Naive B cell (primary cell): ENCODE results near the gene ERRFI1. TPM values are rescaled to one million over a fixed set of nuclear protein-coding genes. Genes with fewer than 3 reads are reported as not detected.
A peak's percentile ranks its signal among the peaks of the same experiment; 100 is the strongest.

Experiments used
- ATAC-seq, 2 donors: fragments of 150-1000 bp; cut with Tn5 transposase; 2 replicates each; pipeline ENCODE4 v1.10.0; 2021; ENCODE audit warnings: low read depth in 2 of 2, mild to moderate bottlenecking in 2 of 2, moderate library complexity in 2 of 2
- DNase-seq: peaks from one replicate; pipeline ENCODE4 v3.0.0; 2022
- H3K27ac Mint-ChIP-seq, 6 donors: one replicate each; pipeline ENCODE4 v1.8.0; 2020 to 2022; ENCODE audit warnings: mild to moderate bottlenecking in 6 of 6, mixed read lengths in 6 of 6, moderate library complexity in 5 of 6, inconsistent platforms in 2 of 6
- H3K27me3 Mint-ChIP-seq, 3 donors: one replicate each; pipeline ENCODE4 v1.8.0; 2021 to 2022; ENCODE audit warnings: mixed read lengths in 3 of 3, mild to moderate bottlenecking in 1 of 3
- H3K36me3 Mint-ChIP-seq, 2 donors: one replicate each; pipeline ENCODE4 v1.8.0; 2020 to 2022; ENCODE audit warnings: mixed read lengths in 2 of 2, inconsistent platforms in 1 of 2, mild to moderate bottlenecking in 1 of 2
- H3K4me1 Mint-ChIP-seq, 3 donors: one replicate each; pipeline ENCODE4 v1.8.0; 2020 to 2022; ENCODE audit warnings: mixed read lengths in 3 of 3, inconsistent platforms in 1 of 3, mild to moderate bottlenecking in 1 of 3, moderate library complexity in 1 of 3
- H3K4me3 Mint-ChIP-seq, 8 donors: one replicate each; pipeline ENCODE4 v1.8.0; 2020 to 2022; ENCODE audit warnings: mild to moderate bottlenecking in 8 of 8, mixed read lengths in 8 of 8, moderate library complexity in 8 of 8, inconsistent platforms in 2 of 8
- H3K9me3 Mint-ChIP-seq, 7 donors: one replicate each; pipeline ENCODE4 v1.8.0; 2020 to 2022; ENCODE audit warnings: mixed read lengths in 7 of 7, mild to moderate bottlenecking in 5 of 7, inconsistent platforms in 2 of 7, moderate library complexity in 1 of 7
- polyA plus RNA-seq, 6 donors: library from polyadenylated mRNA; unstranded; fragments of 300-500 nt; fragmentation: Illumina TruSeq; gene quantifications; one replicate each; pipeline ENCODE4 v1.2.3, GENCODE V29; 2021; ENCODE audit warnings: low read depth in 6 of 6

ERRFI1 gene
- polyA plus RNA-seq, 6 donors from 2014 or later, result 0.08 to 1.6 (median 0.77) TPM; not detected in 1

DNA sequence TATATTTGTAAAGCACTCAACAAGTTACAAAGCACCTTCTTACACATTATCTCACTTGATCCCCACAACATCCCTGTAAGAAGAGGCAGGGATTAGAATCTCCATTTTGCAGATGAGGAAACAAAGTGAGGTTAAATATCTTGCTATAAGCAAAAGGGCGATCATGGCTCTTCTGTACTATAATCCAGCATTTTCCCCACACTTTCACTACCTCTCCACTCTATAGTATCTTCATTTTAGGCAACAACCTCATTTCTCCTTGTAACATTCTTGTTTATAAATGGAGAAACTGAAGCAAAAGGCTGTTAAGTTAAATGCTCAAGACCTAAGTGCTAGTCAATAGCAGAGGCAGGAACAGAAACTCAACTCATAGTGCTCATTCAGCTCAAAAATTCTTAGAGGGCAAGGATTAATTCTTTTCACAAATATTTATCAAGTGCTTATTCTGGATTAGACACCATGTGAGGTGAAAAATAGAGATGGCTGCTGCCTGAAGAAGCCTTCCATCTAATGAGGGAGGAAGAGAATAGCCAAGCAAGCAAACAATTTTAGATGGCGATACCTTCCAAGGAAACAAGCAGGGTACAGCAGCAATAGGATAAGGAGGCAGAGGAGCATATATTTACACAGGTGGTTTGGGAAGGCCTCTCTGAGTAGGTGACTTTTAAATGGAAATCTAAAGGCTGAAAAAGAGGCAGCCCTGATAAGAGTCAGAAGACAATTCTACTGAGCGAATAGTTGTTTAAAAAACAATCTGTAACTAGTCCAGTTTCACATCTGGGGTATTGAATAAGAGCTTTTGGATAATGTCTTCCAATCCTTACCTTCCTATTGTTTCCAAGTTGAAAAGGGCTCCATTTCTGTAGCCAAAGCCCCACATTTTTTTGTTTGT lies 3.5 kb downstream of the ERRFI1 start:
- no peak for DNase-seq
- H3K4me3 Mint-ChIP-seq, result peak overlapping the region in 2 of 8 donors; percentile 35 to 48
- peaks cover 11 to 22% (median 15%) of the 10 kb centered on the region in 3 donors for H3K4me1 Mint-ChIP-seq
- H3K27ac Mint-ChIP-seq, result peak overlapping the region in 1 of 6 donors; percentile 72
- H3K9me3 Mint-ChIP-seq, result no peaks in the 10 kb centered on the region
- peaks cover 0 to 7% of the 10 kb centered on the region in 2 donors for H3K36me3 Mint-ChIP-seq
- ATAC-seq, result no peak
- H3K27me3 Mint-ChIP-seq, result peaks cover 36 to 58% (median 36%) of the 10 kb centered on the region in 3 donors

- H3K4me3 Mint-ChIP-seq, result no peak overlapping the region
- peaks cover 8 to 15% (median 12%) of the 10 kb centered on the region in 3 donors for H3K4me1 Mint-ChIP-seq
- H3K36me3 Mint-ChIP-seq, result peaks cover 0 to 7% of the 10 kb centered on the region in 2 donors
- ATAC-seq (no peak), DNase-seq (no peak)
- peak overlapping the region in 1 of 6 donors; percentile 16 for H3K27ac Mint-ChIP-seq
- peaks cover 34 to 53% (median 34%) of the 10 kb centered on the region in 3 donors for H3K27me3 Mint-ChIP-seq
- no peaks in the 10 kb centered on the region for H3K9me3 Mint-ChIP-seq
Measured at GRCh38 chr1:8021676-8022266, 4.3 kb downstream of the ERRFI1 start.

- peaks cover under 1 to 7% (median 5%) of the 10 kb centered on the region in 3 donors for H3K4me1 Mint-ChIP-seq
- no peak overlapping the region for H3K27ac Mint-ChIP-seq
- no peaks in the 10 kb centered on the region for H3K9me3 Mint-ChIP-seq
- H3K4me3 Mint-ChIP-seq, result no peak overlapping the region
- ATAC-seq (peak; percentile 35), DNase-seq (no peak)
- H3K36me3 Mint-ChIP-seq, result peaks cover 0 to 2% of the 10 kb centered on the region in 2 donors
- peaks cover 34 to 57% (median 41%) of the 10 kb centered on the region in 3 donors for H3K27me3 Mint-ChIP-seq
Measured at GRCh38 chr1:8020032-8020431, 6.1 kb downstream of the ERRFI1 start.

- H3K27me3 Mint-ChIP-seq, result peaks cover 33 to 56% (median 39%) of the 10 kb centered on the region in 3 donors
Measured at GRCh38 chr1:8019229-8019620, 6.9 kb downstream of the ERRFI1 start.

DNA sequence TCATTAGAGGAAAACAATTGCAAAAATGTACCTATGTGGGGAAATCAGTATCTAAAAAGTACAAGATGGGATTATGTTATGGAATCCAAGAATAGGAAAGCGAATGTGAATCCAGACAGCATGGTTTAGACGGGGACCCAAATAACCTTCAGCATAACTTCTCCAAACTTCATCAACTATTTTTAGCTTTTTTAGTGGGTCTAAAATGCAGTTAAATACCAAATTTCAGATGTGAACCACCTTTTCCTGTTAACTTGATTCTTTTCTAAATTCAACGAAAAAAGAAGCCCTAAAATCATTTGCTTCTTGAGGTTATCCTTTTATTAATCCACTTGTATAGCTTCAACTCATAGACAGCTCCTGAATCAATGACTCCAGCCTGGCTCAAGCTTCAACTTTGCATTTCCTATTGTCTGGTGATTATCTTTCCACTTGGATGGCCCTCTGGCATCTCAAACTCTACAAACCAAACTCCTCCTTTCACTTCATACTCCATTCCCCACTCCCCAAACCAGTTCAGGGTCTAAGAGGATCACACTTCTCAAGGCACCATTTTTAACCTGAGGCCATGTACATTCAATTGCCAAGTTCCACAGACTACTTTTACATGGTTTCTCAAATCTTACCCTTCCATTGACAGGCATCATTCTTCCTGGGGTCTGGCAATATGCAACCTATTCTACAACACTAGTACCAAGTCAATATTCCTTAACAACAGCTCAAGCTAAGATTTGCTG lies 7.4 kb downstream of the ERRFI1 start:
- Mint-ChIP-seq H3K9me3 (no peaks in the 10 kb centered on the region), H3K4me1 (peaks cover 0 to 6% (median 6%) of the 10 kb centered on the region in 3 donors), H3K27ac (no peak overlapping the region), H3K27me3 (peaks cover 30 to 50% (median 39%) of the 10 kb centered on the region in 3 donors), H3K36me3 (no peaks in the 10 kb centered on the region), H3K4me3 (no peak overlapping the region)
- ATAC-seq (no peak), DNase-seq (no peak)

More at GRCh38 chr1:8019229-8019620, 6.9 kb downstream of the ERRFI1 start:
- ATAC-seq, result no peak
- Mint-ChIP-seq H3K4me3 (no peak overlapping the region), H3K9me3 (no peaks in the 10 kb centered on the region), H3K36me3 (no peaks in the 10 kb centered on the region), H3K27ac (peak overlapping the region in 2 of 6 donors; percentile 3 to 46), H3K4me1 (peaks cover 0 to 6% (median 6%) of the 10 kb centered on the region in 3 donors)
- no peak for DNase-seq

DNA sequence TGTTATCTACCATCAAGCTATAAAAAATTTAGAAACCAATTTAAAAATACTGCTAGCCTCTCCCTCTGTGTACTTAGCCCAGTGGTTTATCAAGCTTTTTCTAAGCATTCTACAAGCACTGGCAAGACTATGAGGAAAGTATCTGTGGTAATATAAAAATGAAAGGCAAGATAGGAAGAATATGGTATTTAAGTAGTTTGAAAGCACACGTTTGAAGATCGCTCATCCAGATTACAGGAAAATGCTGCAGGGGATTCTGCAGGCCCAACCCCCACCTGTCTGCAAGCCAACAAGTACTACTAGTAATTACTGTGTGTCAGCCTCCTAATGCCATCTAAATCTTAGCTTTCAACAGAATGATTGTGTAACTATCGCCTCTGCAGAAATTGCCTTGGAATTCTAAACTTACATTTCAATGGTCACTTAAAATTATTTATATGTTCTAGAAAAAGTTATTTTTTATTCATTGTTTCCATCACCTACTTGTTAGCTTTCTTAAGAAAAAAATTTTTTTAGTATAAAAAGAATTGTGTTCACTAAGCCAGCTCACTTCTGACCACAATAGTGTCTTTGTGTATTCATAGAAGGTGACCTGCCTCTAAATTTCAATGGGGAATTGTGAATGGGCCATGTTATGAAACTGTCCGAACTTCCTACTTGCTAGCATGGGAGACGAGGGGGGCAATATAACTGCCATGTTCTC lies 8.5 kb downstream of the ERRFI1 start:
- DNase-seq (no peak), ATAC-seq (no peak)
- H3K4me3 Mint-ChIP-seq, result no peak overlapping the region
- no peaks in the 10 kb centered on the region for H3K36me3 Mint-ChIP-seq
- H3K4me1 Mint-ChIP-seq, result peaks cover 0 to 6% (median 6%) of the 10 kb centered on the region in 3 donors
- H3K9me3 Mint-ChIP-seq, result no peaks in the 10 kb centered on the region
- peaks cover 25 to 43% (median 39%) of the 10 kb centered on the region in 3 donors for H3K27me3 Mint-ChIP-seq
- H3K27ac Mint-ChIP-seq, result no peak overlapping the region

- H3K27me3 Mint-ChIP-seq, result peaks cover 22 to 39% (median 36%) of the 10 kb centered on the region in 3 donors
- no peaks in the 10 kb centered on the region for H3K9me3 Mint-ChIP-seq
- ATAC-seq (no peak), DNase-seq (no peak)
- H3K36me3 Mint-ChIP-seq, result no peaks in the 10 kb centered on the region
- H3K4me1 Mint-ChIP-seq, result peaks cover 0 to 6% (median 6%) of the 10 kb centered on the region in 3 donors
- no peak overlapping the region for H3K27ac Mint-ChIP-seq
- no peak overlapping the region for H3K4me3 Mint-ChIP-seq
Measured at GRCh38 chr1:8016895-8017241, 9.2 kb downstream of the ERRFI1 start.

DNA sequence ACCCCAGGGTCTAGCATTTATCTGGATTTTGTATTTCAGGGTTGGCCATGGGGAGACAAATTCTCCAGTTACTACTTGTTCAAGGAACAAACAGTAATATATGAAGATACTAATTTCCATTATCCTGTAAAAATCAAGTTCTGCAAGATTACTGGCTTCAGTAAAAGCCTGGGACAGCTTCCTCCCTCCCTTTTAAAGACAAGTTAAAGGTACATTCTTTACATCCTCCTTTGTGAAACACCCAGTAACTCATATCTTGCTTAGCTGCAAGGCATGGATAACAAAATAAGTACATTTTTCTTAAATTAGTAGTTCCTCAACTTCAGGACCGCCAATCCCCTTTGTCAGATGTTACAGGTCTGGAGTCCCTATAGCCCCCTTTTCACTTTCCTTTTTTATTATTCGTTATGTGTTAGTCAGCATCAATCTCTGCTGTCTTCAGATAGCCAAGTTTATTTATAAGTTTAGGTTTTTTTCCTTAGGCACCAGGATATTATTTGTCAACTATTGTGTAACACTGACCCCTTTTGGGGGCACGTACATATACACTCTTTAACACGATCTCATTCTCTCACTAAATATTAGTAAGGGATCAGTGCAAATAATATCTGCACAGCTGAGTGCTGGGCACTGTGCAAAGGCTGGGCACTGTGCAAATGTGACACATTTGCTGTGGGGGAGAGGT lies 9.8 kb downstream of the ERRFI1 start:
- DNase-seq (no peak), ATAC-seq (no peak)
- H3K9me3 Mint-ChIP-seq, result no peaks in the 10 kb centered on the region
- no peak overlapping the region for H3K27ac Mint-ChIP-seq
- H3K27me3 Mint-ChIP-seq, result peaks cover 22 to 39% (median 32%) of the 10 kb centered on the region in 3 donors
- H3K4me1 Mint-ChIP-seq, result peaks cover 0 to 6% (median 6%) of the 10 kb centered on the region in 3 donors
- H3K4me3 Mint-ChIP-seq, result no peak overlapping the region
- H3K36me3 Mint-ChIP-seq, result no peaks in the 10 kb centered on the region

DNA sequence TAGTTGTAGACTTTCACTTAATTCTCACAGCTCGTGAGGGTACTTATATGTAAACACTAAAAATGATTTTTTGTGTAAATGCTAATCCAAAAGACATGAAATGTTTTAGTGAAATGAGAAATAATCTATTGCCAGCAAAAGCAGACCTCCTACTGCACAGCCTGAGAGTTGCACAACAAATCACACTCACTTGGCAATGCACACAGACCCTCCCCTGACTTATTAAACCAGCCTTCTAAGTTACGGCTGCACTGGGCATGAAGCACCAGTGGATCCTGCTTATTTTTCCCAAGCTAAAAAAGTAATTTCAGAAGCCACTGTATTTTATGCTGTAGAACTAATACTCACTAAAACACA lies 10.3 kb downstream of the ERRFI1 start:
- ATAC-seq (no peak), DNase-seq (no peak)
- no peaks in the 10 kb centered on the region for H3K9me3 Mint-ChIP-seq
- no peak overlapping the region for H3K4me3 Mint-ChIP-seq
- H3K27me3 Mint-ChIP-seq, result peaks cover 22 to 39% (median 32%) of the 10 kb centered on the region in 3 donors
- H3K36me3 Mint-ChIP-seq, result no peaks in the 10 kb centered on the region
- peaks cover 0 to 6% (median 6%) of the 10 kb centered on the region in 3 donors for H3K4me1 Mint-ChIP-seq
- no peak overlapping the region for H3K27ac Mint-ChIP-seq

- ATAC-seq (peak; percentile 56 to 67), DNase-seq (peak; percentile 37)
- H3K27ac Mint-ChIP-seq, result peak overlapping the region in 1 of 6 donors; percentile 44
Measured at GRCh38 chr1:8015036-8015808, 10.9 kb downstream of the ERRFI1 start.

DNA sequence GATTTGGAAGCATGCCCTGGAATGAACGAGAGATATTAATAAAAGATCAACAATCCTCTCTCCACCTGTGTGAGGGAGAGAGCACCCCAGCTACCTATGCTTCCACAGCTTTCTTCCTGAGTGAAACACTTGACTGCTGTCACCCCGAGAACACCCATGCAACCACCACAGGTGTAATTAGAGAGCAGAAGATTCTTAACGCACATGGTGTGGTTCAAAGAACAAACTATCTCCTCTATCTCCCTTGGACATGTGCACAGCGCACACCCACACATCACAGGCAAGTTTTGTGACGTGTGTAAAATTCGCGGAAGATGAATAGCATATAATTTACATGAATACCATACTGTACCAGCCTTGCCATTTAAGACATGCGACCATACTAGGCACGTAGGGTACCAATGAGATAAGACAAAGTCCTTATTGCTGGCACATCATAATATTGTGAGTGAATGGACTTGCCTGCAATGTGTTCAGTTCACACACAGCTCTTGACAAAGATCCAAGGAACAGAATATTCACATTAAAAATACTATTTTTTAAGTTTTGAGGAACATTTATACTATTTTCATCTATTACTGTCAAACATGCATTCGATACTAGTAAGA lies 11.6 kb downstream of the ERRFI1 start:
- H3K36me3 Mint-ChIP-seq, result no peaks in the 10 kb centered on the region
- no peak overlapping the region for H3K27ac Mint-ChIP-seq
- no peak for ATAC-seq
- no peak overlapping the region for H3K4me3 Mint-ChIP-seq
- peaks cover 22 to 38% (median 32%) of the 10 kb centered on the region in 3 donors for H3K27me3 Mint-ChIP-seq
- peaks cover 0 to 6% (median 0%) of the 10 kb centered on the region in 3 donors for H3K4me1 Mint-ChIP-seq
- DNase-seq, result no peak
- H3K9me3 Mint-ChIP-seq, result no peaks in the 10 kb centered on the region

More at GRCh38 chr1:8015036-8015808, 10.9 kb downstream of the ERRFI1 start:
- Mint-ChIP-seq H3K4me1 (peaks cover 0 to 6% (median 4%) of the 10 kb centered on the region in 3 donors), H3K9me3 (no peaks in the 10 kb centered on the region), H3K4me3 (no peak overlapping the region), H3K27me3 (peaks cover 22 to 39% (median 32%) of the 10 kb centered on the region in 3 donors), H3K36me3 (no peaks in the 10 kb centered on the region)
